Measurements from ENCODE around the gene IL37. TPM values are rescaled to one million over a fixed set of nuclear protein-coding genes. Genes with fewer than 3 reads are reported as not detected.

The IL37 gene
- total RNA-seq, 1 donor from 2014 or later, result not detected

DNA sequence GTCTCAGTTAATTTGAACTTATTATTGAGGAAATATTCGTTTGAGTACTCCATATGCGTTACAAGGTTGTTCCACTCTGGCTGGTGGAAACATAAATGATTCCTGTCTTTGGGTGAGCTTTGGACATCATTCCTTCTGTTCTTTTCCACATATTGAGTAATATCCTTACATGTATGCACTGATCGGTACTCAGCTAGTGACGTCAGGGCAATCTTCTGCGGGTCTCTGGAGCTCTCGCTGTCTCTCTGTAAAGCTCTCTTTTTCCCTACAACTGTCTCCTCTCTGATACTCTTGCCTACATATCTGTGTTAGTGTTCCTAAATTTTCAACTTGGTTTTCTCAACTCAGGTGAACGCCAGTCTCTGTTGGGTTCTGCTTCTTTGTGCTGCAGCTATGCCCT, 43.4 kb downstream of the IL37 start:
- no peak for DNase-seq (ENCODE audit: extremely low read depth, low read depth, low spot score)

DNA sequence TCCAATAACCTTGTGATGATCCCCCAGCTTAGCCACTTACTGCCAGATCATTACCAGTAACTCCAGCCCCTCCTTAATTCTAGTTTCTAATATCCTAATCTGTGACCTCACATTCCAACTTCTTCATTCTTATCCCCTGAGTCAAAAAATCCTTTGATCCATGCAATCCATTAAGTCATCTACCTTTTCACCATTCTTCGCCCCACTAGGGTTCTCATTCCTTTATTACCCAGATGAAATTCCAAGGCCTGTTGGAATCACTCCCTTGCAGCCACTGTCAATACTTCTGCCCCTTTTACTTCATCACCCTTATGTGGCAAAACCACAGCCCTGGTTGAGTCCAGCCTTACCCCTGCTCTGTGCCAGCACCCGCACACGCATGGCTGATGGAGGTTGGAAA, 46.5 kb downstream of the IL37 start:
- DNase-seq (ENCODE audit: extremely low read depth, low read depth, low spot score), result no peak

DNA sequence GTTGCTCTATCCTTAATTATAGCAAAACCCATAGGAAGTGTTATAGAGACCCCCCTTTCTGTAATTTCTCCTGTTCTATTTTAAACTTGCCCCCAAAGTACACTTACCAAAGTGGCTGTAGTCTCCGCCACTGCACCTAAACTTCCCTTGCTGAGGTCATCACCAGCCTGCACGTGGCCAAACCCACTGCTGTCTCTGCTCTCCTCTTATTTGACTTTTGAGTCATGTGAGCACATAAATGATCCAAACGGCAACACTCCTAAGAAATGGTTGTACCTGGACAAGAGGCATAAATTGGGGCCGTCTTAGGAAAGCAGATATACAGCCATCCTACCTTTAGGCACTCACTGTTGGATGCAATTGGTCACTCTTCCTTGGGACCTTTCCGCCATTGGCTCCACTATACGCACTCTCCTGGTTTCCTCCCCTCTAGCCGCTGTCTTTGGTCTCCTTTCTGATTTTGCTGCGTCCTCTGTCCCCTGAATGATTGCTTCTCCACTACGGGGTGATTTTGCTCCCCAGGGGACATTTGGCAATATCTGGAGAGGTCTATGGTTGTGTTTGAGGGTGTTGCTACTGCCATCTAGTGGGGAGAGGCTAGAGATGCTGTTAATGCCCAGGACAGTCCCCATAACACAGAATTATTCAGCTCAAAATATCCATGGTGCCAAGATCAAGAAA, 47.6 kb downstream of the IL37 start:
- peak; percentile 12 for DNase-seq (ENCODE audit: extremely low read depth, low read depth, low spot score)

DNA sequence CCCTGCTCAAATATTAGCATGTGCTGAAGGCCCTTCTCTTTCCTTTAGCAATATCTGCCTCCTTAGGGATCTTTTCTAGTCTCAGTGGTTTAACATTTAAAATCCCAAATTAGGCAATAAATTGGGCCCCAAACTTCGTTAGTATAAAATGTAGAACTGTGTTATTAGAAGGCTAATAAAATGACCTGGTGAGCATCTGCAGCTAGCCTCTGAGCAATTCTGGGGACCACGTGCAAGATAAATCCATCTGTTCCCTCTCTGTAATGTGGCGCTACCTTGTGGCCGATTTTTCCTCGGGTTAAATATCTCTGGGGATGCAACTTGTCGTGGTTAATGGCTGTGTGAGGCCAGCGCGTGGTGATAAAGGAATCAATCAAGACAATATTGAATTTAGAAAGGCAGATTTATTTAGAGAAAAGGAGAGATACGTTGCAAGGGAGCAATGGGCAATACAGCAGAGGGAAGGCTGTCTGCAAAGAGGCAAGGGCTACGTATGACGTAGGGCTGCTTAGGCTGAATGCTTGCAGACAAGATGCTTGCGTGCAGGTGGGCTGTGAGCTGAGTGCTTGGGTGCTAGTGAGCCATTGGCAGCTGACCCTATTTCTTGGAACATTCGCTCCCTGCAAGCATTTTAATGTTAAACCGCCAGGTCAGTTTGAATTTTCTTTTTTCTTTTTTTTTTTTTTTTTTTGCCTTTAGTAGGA, 48.3 kb downstream of the IL37 start:
- no peak for DNase-seq (ENCODE audit: extremely low read depth, low read depth, low spot score)

DNA sequence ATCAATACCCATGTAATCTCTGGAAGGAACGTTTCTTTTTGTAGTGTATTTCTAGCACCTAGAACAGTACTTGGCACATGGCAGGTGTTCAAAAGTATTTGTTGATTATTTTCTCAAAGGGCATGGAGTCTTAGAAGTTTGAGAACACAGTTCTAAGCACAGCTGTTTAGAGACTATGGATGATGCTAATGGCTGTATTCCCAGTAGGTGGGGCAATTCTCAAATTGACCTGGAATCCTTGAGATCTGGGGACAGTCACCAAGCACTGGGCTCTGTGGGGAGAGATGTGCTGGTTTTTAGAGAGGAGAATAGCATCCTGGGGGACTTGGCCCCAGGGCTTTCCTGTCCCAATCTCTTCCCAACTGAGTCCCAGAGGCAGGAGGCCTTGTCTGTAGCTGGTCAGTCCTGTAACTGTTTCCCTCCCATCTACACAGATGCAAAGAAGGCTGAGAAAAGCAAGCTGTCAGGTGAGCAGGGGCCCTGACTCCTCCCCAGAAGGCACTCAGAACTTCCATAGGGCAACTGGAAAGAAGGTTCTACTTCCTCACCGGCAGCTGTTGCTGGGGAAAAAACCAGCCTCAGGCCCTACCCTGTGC, 49.4 kb downstream of the IL37 start:
- DNase-seq (ENCODE audit: extremely low read depth, low read depth, low spot score), result no peak

DNA sequence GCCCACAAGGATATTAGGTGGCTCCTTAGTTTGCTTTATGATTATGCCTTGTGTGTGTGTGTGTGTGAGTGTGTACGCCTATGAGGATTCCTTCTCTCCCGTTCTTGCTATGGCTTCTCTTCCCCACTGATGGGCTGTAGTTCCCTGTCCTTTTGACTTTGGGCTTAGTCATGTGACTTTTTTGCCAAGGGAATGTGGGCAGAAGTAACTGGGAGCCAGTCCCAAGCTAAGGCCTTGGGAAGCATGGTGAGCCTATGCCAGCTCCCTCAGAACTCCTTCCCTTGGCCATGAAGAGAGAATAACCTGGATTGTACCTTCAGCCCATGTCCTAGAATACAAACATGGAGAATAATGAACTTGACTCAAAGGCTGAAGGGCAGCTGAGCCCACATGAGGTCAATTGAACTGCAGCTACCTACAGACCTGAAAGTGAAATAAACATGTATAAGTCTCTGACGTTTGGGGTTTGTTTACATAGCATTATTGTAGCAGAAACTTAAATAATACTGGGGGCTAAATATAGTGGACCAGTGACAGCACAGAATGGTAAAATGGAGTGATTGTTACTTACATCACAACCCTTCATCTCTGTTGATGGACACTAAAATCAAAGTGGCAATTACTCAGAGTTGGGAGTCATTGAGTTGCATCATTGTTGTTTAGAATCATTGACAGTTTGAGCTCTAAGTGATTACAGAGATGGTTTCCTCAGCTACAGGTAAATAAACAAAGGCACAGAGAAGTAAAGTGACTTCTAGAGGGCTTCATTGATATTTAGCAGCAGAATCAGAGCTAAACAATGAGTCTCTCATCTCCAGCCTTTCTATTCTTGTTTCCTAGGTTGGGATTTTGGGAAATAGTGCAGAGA, 51.6 kb downstream of the IL37 start:
- no peak for DNase-seq (ENCODE audit: extremely low read depth, low read depth, low spot score)

DNA sequence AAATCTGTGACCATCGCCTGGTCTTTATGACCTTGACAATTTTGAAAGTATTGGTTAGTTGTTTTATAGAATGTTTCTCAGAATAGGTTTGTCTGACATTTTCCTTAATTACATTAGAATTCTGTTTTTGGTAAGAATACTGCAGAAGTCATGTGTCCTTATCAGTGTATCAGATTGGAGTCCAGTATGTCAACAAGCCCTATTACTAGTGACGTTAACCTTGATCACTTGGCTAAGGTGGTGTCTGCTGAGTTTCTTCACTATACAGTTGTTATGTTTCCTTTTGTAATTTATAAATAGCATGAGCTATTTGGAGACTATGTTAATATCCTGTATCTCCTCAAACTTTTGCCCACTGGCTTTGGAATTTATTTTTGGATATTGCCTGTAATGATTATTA, 56.1 kb downstream of the IL37 start:
- DNase-seq (ENCODE audit: extremely low read depth, low read depth, low spot score), result no peak

Other genes starting within 250 kb of the IL37 start
- not detected in 2 replicates for gene NT5DC4, start 190.1 kb upstream of the IL37 start, total RNA-seq
- 2.5 and 4.4 TPM in 2 replicates for gene CKAP2L, start 146.6 kb upstream of the IL37 start, total RNA-seq
- gene IL1A, start 126.7 kb upstream of the IL37 start, total RNA-seq, result 3.9 and 4.5 TPM in 2 replicates
- 8.9 and 10.6 TPM in 2 replicates for gene IL1B, start 74.4 kb upstream of the IL37 start, total RNA-seq
- not detected in 2 replicates for gene IL36G, start 66.8 kb downstream of the IL37 start, total RNA-seq
- not detected in 2 replicates for gene IL36A, start 94.3 kb downstream of the IL37 start, total RNA-seq
- not detected in 2 replicates for gene IL36B, start 141.7 kb downstream of the IL37 start, total RNA-seq
- not detected in 2 replicates for gene IL36RN, start 148.0 kb downstream of the IL37 start, total RNA-seq
- not detected in 2 replicates for gene IL1F10, start 156.8 kb downstream of the IL37 start, total RNA-seq
- not detected in 2 replicates for gene IL1RN, start 216.4 kb downstream of the IL37 start, total RNA-seq